Measurements from ENCODE around the gene NATD1.

DNA sequence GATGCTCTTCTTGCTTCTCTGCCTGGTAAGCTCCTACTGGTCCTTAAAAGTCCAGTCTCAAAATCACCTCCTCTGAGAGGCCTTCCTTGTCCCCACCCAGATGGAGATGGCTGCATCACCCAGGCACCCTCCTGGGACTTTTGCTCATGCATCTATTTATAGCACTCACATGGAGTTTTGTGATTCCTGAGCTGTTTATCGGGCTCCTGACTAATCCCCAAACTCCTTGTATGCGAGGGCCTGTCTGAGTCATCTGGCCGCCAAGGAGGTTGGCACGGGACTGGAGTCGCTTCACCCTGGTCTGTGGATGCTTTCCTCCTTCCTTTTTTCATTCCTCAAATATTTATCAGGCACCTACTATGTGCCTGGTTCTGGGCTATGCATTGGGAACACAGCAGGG is 29.0 kb upstream of the NATD1 start:
- TF ChIP-seq EZH2 (IDR thresholded peaks at IDR 0.05; ENCODE audit: low read depth, low read length, severe bottlenecking) (no peak), RBBP5 (IDR thresholded peaks at IDR 0.05; ENCODE audit: borderline replicate concordance, low read depth, low read length) (no peak), ZNF274 (IDR thresholded peaks at IDR 0.05; ENCODE audit: borderline replicate concordance, extremely low read depth, low read length) (no peak), CHD1 (IDR thresholded peaks at IDR 0.05; ENCODE audit: low read depth, low read length) (no peak), POLR2A (IDR thresholded peaks at IDR 0.05; ENCODE audit: control extremely low read depth in 1 of 2, low read depth in 2 of 2, low read length in 2 of 2) (no peak), YY1 (IDR thresholded peaks at IDR 0.05; ENCODE audit: low read depth, low read length) (no peak), TBP (IDR thresholded peaks at IDR 0.05; ENCODE audit: low read depth, low read length) (no peak), SP1 (IDR thresholded peaks at IDR 0.05; ENCODE audit: low read depth, low read length) (no peak)
- TF ChIP-seq, protein P1, sequence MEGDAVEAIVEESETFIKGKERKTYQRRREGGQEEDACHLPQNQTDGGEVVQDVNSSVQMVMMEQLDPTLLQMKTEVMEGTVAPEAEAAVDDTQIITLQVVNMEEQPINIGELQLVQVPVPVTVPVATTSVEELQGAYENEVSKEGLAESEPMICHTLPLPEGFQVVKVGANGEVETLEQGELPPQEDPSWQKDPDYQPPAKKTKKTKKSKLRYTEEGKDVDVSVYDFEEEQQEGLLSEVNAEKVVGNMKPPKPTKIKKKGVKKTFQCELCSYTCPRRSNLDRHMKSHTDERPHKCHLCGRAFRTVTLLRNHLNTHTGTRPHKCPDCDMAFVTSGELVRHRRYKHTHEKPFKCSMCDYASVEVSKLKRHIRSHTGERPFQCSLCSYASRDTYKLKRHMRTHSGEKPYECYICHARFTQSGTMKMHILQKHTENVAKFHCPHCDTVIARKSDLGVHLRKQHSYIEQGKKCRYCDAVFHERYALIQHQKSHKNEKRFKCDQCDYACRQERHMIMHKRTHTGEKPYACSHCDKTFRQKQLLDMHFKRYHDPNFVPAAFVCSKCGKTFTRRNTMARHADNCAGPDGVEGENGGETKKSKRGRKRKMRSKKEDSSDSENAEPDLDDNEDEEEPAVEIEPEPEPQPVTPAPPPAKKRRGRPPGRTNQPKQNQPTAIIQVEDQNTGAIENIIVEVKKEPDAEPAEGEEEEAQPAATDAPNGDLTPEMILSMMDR (IDR thresholded peaks at IDR 0.05; ENCODE audit: control extremely low read depth in 1 of 3, insufficient read depth in 1 of 3, low read depth in 1 of 3, low read length in 3 of 3) = no peak
